Measurements from ENCODE around the gene UGT1A8. TPM values are rescaled to one million over a fixed set of nuclear protein-coding genes. Genes with fewer than 3 reads are reported as not detected.

Gene UGT1A8
- total RNA-seq, 1 donor from 2014 or later, result not detected

DNA sequence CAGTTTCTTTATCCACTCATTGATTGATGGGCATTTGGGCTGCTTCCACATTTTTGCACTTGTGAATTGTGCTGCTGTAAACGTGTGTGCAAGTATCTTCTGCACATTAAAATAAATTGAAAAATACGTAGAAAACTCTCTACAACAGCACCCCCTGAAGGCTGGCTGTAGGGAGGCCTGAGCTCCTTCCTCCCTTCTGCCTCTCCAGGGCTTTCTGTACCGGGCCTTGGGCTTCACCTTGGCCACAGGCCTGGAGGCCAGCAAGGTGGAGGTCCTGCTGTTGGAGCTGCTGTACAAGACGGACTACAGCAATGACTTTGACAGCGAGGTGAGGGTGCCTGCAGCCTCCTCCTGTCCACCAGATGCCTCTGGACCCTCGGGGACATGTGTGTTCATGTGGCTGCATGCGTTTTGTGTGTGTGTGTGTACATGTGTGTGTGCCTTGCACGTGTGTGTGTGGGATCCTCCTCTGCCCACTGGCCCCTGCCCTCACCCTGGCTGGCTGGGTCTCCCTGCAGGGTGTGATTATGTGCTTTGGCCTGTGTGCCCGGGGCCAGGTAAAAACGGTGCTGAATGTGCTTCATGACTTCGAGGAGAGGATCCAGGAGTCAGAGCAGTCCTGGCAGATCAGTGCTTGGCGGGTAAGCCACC is 189.9 kb downstream of the UGT1A8 start:
- no peaks in the 10 kb centered on the region for H3K36me3 ChIP-seq
- intact Hi-C loops (cut with micrococcal nuclease), result no loop called here
- H3K4me1 ChIP-seq, result no peaks in the 10 kb centered on the region
- H3K27ac ChIP-seq (replicated peaks), result no peak overlapping the region
- peaks cover 77% of the 10 kb centered on the region for H3K27me3 ChIP-seq (ENCODE audit: low read depth)
- H3K9me3 ChIP-seq (replicated peaks), result no peaks in the 10 kb centered on the region
- no peak overlapping the region for H3K4me3 ChIP-seq
- TF ChIP-seq, protein P1, sequence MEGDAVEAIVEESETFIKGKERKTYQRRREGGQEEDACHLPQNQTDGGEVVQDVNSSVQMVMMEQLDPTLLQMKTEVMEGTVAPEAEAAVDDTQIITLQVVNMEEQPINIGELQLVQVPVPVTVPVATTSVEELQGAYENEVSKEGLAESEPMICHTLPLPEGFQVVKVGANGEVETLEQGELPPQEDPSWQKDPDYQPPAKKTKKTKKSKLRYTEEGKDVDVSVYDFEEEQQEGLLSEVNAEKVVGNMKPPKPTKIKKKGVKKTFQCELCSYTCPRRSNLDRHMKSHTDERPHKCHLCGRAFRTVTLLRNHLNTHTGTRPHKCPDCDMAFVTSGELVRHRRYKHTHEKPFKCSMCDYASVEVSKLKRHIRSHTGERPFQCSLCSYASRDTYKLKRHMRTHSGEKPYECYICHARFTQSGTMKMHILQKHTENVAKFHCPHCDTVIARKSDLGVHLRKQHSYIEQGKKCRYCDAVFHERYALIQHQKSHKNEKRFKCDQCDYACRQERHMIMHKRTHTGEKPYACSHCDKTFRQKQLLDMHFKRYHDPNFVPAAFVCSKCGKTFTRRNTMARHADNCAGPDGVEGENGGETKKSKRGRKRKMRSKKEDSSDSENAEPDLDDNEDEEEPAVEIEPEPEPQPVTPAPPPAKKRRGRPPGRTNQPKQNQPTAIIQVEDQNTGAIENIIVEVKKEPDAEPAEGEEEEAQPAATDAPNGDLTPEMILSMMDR (IDR thresholded peaks at IDR 0.05; ENCODE audit: borderline replicate concordance), result no peak
- no peak for DNase-seq

DNA sequence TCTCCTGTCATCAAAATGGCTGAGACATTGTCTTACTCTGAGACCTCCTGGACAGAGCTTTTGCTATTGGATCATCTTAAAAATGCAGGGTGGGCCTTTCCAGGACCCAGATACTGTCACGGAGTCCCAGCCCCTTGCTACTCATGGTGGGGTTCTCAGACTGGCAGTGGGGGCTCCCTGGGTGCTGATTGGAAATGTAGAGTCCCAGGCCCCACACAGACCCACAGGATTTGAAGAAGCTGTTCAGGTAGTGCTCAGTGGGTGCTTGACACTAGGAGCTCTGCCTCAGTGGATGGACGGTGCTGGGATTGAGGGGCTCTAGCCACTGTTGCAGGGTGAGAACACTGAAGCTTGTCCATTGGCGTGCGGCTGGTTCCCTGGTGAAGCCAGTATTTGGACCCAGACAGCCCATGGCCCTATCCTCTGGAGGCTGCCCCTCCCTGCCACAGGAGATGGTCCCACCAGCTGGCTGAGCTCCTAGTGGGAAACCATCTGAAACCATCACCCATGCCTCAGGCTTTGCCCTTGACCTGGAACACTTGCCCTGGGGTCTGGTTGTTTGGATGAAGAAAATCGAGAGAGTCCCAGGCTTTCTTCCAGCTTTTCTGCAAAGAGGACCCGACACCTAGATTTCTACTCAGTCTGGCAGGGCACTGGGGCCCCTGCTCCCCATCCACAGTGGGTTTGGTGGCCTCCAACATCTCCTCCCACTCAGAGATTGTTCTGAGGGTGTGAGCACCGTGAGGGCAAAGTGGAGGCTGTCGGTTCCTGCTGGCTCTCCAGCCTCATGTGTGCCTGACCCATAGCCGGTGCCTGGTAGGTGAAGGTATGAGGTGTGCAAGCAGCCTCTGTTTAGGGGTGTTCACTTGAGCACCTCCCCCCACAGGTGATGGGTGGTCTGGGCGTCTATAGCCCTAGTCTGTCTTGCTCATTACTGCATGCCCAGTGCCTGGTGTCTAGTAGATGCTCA is 190.8 kb downstream of the UGT1A8 start:
- intact Hi-C loops (cut with micrococcal nuclease), result no loop called here
- Histone ChIP-seq H3K36me3 (no peaks in the 10 kb centered on the region), H3K4me3 (no peak overlapping the region), H3K4me1 (no peaks in the 10 kb centered on the region), H3K27ac (replicated peaks) (no peak overlapping the region), H3K9me3 (replicated peaks) (no peaks in the 10 kb centered on the region), H3K27me3 (ENCODE audit: low read depth) (peaks cover 69% of the 10 kb centered on the region)
- no peak for DNase-seq
- TF ChIP-seq, protein P1 (IDR thresholded peaks at IDR 0.05; ENCODE audit: borderline replicate concordance), result no peak

DNA sequence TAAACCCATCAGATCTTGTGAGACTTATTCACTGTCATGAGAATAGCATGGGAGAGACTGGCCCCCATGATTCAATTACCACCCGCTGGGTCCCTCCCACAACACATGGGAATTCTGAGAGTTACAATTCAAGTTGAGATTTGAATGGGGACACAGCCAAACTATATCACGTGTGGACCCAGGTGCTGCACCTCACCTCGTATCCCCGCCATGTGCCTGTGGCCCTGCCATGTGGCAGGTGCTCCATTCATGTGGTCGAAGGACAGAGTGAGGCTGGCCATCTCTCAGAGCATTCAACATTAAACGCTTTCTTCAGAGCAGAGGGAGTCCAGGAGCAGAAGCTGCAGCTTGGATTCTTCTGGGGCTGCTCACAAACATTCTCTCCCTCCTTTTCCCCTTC is 193.0 kb downstream of the UGT1A8 start:
- Histone ChIP-seq H3K4me1 (no peaks in the 10 kb centered on the region), H3K27ac (replicated peaks) (no peak overlapping the region), H3K9me3 (replicated peaks) (peaks cover 3% of the 10 kb centered on the region), H3K4me3 (no peak overlapping the region), H3K36me3 (no peaks in the 10 kb centered on the region), H3K27me3 (ENCODE audit: low read depth) (peaks cover 51% of the 10 kb centered on the region)
- DNase-seq, result no peak
- intact Hi-C loops (cut with micrococcal nuclease), result no loop called here
- TF ChIP-seq, protein P1 (IDR thresholded peaks at IDR 0.05; ENCODE audit: borderline replicate concordance), result no peak

DNA sequence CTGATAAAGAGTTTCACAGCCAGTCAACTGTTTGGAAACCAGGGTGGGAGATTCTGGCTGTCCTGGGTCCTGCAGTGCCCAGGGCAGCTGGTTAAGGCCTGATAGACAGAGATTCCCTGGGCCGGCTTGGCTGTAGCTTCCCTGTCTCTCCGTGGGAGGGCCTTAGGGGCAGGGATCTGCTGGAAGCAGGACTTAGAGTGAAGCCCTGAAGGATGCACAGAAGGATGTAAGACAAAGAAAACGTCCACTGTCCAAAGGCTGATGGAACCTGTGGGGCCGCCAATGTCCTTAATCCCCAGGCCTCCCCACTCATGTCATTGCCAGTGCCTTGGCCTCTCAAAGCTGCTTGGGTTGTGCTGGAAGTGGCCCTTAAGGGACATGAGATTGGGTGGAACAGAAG is 193.7 kb downstream of the UGT1A8 start:
- Histone ChIP-seq H3K27ac (replicated peaks) (no peak overlapping the region), H3K4me1 (no peaks in the 10 kb centered on the region), H3K27me3 (ENCODE audit: low read depth) (peaks cover 51% of the 10 kb centered on the region), H3K4me3 (no peak overlapping the region), H3K9me3 (replicated peaks) (peaks cover 6% of the 10 kb centered on the region), H3K36me3 (no peaks in the 10 kb centered on the region)
- TF ChIP-seq, protein P1 (IDR thresholded peaks at IDR 0.05; ENCODE audit: borderline replicate concordance), result no peak
- no peak for DNase-seq
- intact Hi-C loops (cut with micrococcal nuclease), result no loop called here

DNA sequence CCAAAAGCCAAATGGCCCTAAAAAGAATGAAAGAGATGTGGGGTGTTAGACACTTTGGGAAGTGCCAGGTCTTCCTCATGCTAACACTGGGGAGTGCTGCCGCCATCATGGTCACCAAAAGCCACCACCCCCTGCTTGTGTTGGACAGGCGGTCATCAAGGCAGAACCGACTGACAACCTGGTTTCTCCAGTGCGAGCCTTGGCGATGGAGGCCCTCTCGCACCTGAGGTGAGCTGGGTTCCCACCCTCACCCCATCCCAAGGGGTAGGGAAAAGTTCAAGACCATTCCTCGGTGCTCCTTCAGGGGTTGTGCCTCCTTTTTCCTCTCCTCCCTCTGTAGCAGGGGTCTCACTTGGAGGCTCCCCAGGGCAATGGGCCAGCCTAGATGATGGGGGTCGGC is 194.3 kb downstream of the UGT1A8 start:
- DNase-seq, result no peak
- H3K4me1 ChIP-seq, result no peaks in the 10 kb centered on the region
- no peak overlapping the region for H3K4me3 ChIP-seq
- peaks cover 51% of the 10 kb centered on the region for H3K27me3 ChIP-seq (ENCODE audit: low read depth)
- intact Hi-C loops (cut with micrococcal nuclease), result no loop called here
- H3K9me3 ChIP-seq (replicated peaks), result peaks cover 11% of the 10 kb centered on the region
- H3K36me3 ChIP-seq, result no peaks in the 10 kb centered on the region
- no peak overlapping the region for H3K27ac ChIP-seq (replicated peaks)
- TF ChIP-seq, protein P1 (IDR thresholded peaks at IDR 0.05; ENCODE audit: borderline replicate concordance), result no peak
